ENCODE measurements around the gene PLCB4.

Gene PLCB4

GRCh38 chr20:9321007-9321406, 252.1 kb downstream of the PLCB4 start:
- DNase-seq (ENCODE audit: low read depth, low spot score), result no peak

DNA sequence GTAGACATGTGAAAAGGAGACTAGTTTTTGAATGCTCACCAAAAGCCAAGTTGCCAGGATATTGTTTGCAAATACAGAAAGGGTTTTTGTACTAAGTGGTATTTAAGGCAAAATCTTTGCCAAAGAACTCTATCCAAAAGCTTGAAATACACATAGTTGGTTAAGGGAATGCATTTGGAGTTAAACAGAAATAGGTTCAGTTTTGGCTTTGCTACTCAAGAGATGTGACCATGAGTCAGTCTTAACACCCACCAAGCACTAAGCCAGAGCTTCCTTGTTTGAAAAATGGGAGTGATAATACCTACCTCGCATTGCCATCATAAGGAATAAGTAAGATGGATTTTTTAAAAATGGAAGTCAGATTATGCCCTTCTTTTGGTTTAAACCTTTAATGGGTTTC, 253.8 kb downstream of the PLCB4 start:
- no peak for DNase-seq (ENCODE audit: low read depth, low spot score)

DNA sequence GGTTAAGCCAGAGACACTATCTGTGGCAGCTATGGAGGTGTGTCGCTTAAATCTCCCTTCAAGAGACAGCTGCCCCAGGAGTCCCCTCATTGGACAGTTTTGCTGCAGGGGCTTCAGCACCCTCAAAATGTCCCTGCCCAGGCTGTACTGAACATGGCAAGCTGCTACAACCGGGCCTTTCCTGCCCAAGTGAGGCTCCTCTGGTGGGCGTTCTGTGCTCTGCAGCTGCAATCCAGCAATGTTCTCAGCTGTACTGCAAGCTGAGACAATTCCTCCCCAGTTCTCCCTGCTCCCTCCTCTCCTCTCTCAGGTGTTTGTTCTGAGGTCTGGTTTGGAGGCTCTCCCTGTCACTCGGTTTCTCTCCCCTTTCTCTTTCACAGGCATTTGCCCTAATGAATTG, 254.7 kb downstream of the PLCB4 start:
- DNase-seq (ENCODE audit: low read depth, low spot score), result peak; percentile 20

DNA sequence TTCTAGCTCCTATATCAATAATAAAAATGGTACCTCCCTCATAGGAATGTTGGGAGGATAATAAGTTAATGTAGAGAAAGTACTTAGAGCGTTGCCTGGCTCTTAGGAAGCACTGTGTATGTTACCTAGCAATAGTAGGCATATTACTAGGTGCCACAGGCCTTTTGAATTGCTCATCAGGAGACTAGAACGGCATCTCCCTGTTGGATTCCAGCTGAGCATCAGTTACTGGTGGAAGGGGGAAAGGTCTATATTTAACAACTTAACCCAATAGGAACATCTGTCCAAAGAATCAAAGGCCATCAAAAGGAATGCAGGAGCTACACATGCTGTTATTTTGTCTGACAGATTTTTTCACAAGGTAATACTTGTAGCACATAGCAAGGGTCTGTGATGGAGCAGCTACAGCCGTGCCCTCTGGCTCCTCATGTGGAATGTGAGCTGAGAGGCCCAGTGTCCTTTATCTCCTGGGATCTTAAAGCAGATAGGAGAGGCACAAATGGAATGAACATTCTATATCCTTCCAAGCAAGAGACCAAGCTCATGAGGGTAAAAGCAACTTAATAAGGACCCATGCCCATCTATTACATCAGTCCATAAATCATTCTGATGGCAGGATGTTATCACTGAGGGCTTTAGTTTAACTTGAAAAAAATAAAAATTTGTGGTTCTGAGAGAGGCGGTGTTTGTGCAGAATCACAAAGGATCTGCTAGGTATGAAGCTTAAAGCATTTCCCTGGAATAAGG, 260.6 kb downstream of the PLCB4 start:
- DNase-seq (ENCODE audit: low read depth, low spot score), result no peak

DNA sequence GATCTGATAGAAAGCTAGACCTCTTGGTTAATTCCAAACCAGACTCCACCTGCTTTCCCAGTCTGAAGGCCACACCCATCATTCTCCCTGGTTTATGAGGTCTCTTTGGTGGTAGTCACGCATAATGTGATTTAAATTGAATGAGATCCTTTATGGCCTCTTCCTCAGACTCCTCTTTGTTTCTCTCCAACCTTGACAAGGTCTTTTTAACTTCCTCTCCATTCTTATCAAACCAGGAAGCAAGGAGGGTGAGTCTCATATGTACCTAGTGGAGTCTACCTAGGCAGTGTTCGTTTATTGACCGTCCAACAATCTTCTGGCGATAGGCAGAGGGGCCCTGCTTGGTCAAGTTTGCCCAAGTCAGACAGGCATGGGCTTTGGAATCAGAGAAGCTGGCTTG, 261.3 kb downstream of the PLCB4 start:
- no peak for DNase-seq (ENCODE audit: low read depth, low spot score)

GRCh38 chr20:9331707-9332435, 263.0 kb downstream of the PLCB4 start:
- no peak for DNase-seq (ENCODE audit: low read depth, low spot score)

- DNase-seq (ENCODE audit: low read depth, low spot score), result no peak
Measured at GRCh38 chr20:9332791-9333479, 264.0 kb downstream of the PLCB4 start.

GRCh38 chr20:9334866-9335265, 266.0 kb downstream of the PLCB4 start:
- no peak for DNase-seq (ENCODE audit: low read depth, low spot score)

GRCh38 chr20:9338101-9338500, 269.2 kb downstream of the PLCB4 start:
- no peak for DNase-seq (ENCODE audit: low read depth, low spot score)

GRCh38 chr20:9339708-9340107, 270.8 kb downstream of the PLCB4 start:
- DNase-seq (ENCODE audit: low read depth, low spot score), result no peak

DNA sequence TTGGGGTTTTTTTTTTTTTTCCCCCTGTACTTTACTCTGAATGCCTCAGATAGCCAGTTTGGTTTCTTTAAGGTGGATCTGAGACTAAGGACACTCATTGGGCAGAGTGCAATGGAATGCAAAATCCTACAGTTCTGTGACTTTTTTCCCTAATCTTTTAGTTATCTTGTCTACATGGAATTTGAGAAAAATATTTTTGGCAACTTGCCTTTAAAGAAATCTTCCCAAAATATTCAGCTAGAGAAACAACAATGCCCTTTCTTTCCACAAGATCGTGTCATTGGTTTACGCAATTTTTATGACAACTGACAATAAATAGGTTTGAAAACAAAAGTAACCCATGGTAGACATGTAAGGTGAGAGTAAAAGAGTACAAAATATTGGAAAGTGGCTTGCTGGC, 273.8 kb downstream of the PLCB4 start:
- DNase-seq (ENCODE audit: low read depth, low spot score), result no peak

DNA sequence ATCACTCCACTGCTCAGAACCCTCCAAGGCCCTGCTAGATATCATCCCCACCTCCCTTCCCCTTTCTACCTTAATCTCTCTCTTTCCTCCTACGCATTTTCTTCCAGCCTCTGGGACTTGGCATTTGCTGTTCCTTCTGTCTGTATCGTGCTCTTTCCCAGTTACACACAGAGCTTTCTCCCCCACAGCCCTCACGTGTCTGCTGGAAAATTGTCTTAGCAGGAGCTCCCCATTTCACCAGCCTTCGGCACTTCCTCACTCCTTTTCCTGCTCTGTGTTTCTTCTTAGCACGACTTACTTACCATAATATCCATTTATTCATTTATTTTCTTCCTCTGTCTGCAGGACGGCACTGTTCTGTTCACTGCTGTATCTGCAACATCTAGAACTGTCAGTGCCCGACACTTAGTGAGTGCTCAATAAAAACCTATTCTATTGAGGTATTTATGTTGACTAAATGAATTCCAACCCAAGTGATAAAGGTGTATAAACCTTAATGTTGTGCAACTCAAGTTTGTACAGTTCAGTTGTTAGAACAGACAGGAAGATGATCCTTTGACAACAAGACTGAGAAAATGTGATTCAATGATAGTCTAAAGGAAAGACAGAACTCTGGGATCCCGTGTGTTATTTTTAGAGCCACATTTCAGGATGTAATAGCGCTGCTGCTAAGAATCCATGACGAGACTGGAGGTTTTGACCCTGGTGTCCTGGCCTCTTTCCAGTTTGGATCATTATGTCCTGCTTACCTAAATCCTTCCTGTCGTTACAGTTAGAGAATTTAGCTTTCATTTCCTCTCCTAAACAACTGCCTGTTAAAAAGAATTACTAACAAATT, 275.4 kb downstream of the PLCB4 start:
- no peak for DNase-seq (ENCODE audit: low read depth, low spot score)

DNA sequence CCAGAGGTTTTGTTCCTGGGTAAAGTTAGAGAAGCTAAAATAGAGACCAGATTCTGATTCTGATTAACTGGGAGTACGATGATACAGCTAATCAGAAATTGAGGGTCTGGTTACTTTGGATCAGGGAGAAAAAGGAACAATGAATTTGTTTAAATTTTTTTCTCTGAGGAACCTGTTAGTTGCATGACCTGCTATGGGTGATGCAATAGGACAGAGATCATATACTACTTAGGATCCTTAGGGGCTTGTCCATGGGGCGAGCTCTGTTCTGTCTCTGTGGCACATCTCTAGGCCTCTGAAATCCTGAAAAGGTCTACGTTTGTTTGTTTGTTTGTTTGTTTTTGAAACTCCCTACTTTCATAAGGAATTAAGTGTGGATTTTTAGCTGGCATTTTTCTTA, 279.4 kb downstream of the PLCB4 start:
- DNase-seq (ENCODE audit: low read depth, low spot score), result no peak

DNA sequence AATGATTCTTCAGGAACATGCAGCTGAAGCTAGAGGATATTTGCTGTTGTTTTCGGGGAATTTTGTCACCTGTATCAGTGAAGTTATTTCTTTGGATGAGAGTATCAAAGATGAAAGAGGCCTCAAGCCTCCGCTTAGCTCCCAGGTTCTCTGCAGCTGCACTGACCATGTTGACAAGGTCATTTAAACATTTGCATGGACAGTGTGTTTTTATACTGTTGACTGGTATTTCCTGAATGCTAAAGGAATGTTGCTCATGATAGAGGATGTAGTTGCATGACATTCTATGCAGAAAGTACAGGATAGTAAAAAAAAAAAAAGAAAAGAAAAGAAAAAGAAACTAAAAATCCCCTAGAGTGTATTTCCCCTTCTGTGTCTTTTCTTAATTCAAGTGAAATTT, 279.9 kb downstream of the PLCB4 start:
- no peak for DNase-seq (ENCODE audit: low read depth, low spot score)

DNA sequence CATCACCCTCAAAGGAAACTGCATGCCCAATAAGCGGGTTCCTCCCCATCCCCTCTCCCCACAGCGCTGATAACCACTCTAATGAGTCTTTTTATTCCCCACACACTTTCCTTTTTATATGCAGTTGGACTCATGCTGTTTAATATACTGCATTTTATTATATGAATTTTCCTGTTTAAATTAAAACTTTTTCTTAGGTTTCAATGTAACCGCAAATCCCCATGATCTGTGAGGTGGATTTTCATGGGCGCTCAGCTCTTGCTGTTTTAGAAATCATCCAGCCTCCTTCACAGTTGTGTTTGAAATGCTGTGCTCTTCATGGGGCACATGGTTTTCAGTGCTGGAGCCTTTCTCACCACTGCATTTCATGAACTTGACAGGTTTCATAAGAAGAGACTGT, 280.4 kb downstream of the PLCB4 start:
- no peak for DNase-seq (ENCODE audit: low read depth, low spot score)

- DNase-seq (ENCODE audit: low read depth, low spot score), result no peak
Measured at GRCh38 chr20:9352739-9353138, 283.9 kb downstream of the PLCB4 start.

DNA sequence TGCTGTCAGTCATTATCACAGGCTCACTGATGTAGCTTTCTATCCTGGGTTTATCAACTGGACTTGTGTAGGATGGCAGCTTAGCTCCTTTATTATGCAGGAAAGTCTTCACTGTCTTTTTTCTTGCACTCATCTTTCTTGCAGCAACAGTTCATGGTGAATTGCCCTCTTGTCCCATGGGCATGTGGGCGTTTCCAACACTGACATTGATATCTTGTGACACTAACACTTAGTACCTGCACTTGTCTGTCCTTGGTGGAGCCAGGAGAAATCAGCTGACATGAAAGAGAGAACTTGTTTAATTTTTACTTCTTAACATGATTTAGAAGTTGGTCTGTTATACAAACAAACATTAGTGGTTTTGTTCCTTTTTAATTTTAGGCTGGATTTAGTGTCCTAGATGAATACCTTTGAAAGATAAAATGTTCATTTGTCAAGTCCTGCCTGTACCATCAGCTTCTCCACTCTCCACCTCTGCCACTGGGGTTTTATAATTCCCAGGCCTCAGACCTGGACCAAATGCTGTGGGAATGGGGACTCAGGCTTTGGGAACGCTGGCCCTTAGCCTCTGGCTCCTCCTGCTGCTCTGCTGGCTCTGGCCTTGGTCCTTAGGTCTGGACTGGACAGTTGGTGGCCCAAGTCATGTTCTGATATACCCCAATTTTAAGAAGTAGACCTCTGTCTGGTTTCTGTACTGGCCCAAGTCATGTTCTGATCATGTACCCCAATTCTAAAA, 284.5 kb downstream of the PLCB4 start:
- DNase-seq (ENCODE audit: low read depth, low spot score), result no peak

GRCh38 chr20:9353916-9354276, 285.0 kb downstream of the PLCB4 start:
- DNase-seq (ENCODE audit: low read depth, low spot score), result no peak

DNA sequence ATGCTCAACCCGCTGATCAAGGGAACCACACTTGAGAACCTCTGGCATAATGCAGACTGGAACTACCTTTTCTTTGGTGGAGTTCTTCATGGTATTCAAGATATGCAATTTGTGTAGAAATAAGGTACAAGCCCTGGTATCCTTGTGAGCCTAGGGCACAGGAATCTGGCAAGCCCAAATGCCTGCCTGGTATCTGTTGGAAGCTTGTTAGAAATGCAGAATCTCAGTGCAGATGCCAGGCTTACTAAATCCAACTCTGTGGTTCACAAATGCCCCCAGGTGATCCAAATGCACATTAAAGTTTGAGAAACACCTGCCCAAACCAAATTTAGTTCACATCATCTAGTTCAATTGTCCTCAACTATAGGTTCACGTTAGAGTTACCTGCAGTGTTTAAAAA, 285.7 kb downstream of the PLCB4 start:
- DNase-seq (ENCODE audit: low read depth, low spot score), result no peak

DNA sequence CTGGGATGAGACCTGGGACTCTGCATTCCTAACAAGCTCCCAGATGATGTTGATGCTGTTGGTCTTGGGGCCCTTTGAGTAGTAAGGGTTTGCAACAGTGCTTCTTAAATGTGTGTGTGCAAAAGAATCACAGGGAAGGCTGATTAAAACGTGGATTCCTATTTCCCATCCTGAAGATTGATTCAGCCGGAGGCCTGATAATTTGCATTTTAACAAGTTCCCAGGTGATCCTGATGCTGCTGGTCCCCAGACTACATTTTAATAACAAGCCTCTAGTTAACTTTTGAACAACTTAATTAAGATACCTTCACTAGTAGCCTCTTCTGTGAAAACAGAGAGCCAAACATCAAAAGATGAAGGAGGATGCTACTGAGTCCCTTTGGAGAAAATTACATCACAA, 289.1 kb downstream of the PLCB4 start:
- no peak for DNase-seq (ENCODE audit: low read depth, low spot score)
